Left renal pelvis (tissue), 4 donors: ENCODE data around the gene TMEM169. TPM values are rescaled to one million over a fixed set of nuclear protein-coding genes. Genes with fewer than 3 reads are reported as not detected.
"Not testable (repeated sequence)": the region's sequence is repeated elsewhere in the genome, so short reads cannot be mapped to it uniquely, and the experiment has no call there.

ENCODE experiments used
- DNase-seq, 4 donors: peaks; one replicate each; pipeline ENCODE4 v3.0.0-alpha.2; 2013; ENCODE audit warnings: low read depth in 4 of 4, low spot score in 3 of 4
- polyA plus RNA-seq, 4 donors: library from polyadenylated mRNA; unstranded; fragments of 120-200 nt; gene quantifications; one replicate each; pipeline ENCODE4 v1.2.1, GENCODE V29; 2013; ENCODE audit not compliant: insufficient read length in 4 of 4

TMEM169 gene
- polyA plus RNA-seq, 4 donors, result 3.4 to 16.2 (median 14.7) TPM

DNA sequence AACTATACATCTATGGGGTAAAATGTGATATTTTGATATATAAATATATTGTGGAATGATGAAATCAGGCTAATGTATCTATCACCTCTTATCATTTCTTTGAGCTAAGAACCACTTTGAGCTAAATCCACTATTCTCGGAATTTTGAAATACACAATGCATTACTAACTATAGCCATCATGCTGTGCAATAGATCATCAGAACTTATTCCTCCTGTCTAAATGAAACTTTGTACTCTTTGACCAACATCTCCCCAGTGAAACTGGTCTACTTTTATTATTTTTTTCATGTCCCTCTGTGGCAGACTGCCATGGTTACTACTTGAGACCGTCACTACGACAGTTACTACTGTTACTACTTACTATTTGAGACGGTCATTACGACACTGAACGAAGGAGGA, 11.5 kb upstream of the TMEM169 start:
- no peak for DNase-seq

DNA sequence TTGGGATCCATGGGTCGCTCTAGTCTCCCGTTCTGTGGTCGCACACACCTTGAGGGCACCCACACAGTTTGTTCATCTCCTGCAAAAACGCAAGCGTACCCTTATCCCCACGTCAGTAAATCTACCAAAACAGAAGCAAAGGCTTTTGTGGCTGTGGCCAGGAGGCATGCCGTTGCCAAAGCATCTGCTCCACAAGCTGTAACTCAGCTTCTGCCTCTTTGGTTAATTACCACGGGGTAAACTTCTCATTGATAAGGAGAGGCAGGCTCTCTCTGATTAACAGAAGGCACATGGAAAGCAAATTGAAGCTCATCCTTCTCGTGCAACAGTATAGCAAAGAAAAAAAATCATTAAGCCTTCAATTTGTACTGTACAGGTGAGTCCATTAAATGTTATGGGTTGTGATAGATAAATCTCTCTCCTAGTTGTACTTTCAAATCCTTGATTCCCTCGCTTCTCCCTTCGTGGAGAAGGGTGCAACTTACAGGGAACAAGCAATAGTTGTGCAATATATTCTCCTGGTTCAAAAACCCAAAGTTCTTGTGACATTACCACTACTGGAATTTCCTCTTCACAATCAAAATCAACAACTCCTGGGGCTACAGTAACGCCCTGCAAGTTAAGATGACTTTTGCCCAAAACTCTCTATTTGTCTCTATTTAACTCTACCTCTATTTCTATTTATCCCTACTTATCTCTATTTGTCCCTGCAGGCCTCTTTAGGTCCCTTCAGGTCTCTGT, 10.4 kb upstream of the TMEM169 start:
- no peak for DNase-seq

- DNase-seq, result no peak
Observed at GRCh38 chr2:216072473-216072872, 9.2 kb upstream of the TMEM169 start.

- DNase-seq, result no peak
Observed at GRCh38 chr2:216073773-216074172, 7.9 kb upstream of the TMEM169 start.

DNA sequence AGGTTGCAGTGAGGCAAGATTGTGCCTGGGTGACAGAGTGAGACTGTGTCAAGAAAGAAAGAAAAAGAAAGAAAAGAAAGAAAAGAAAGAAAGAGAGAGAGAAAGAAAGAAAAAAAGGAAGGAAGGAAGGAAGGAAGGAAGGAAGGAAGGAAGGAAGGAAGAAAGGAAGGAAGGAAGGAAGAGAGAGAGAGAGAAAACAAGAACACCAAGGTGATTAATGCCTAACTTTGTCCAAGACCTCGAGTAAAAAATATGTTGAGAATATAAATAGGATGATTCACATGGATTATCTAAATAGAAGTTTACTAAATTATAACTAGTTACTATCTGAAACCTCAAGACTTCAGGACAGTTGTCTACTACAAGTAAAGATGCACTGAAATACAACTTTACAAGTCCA, 7.3 kb upstream of the TMEM169 start:
- DNase-seq, result no peak

DNA sequence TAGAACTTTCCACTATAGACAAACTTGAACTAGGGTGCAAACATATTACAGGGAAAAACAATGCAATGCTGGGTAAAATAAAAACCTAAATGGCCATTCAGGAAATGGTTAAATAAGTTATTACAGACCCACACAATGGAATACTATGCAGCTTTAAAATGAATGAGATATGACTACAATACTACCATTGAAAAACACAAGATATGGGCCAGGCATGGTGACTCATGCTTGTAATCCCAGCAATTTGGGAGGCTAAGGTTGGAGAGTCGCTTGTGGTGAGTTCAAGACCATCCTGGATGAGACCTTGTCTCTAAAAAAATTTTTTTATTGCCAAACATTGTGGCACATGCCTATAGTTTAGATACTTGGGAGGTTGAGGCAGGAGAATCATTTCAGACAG, 6.9 kb upstream of the TMEM169 start:
- no peak for DNase-seq

GRCh38 chr2:216075510-216076485, 5.9 kb upstream of the TMEM169 start:
- DNase-seq, result no peak

GRCh38 chr2:216078776-216079175, 2.9 kb upstream of the TMEM169 start:
- no peak for DNase-seq

GRCh38 chr2:216080048-216080447, 1.7 kb upstream of the TMEM169 start:
- not testable (repeated sequence) for DNase-seq

DNA sequence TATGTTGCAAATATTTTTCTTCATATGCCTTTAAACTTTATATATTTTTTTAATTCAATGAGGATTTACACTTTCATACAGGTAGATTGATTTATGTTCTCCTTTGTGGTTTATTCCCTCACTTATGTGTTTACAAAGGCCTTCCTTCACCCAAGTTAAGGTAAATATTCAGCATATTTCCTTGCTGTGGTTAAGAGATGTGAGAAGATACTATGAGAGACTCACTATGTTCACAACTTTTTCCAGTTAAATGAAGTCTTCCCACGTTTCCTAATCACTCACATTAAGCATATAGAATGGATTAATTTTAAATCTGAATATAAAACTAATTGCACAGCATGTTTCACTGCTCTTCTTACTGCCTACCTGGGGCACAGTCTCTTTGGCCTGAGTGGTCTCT, 707 bp upstream of the TMEM169 start:
- DNase-seq, result no peak

GRCh38 chr2:216082117-216082711, 495 bp downstream of the TMEM169 start:
- DNase-seq, result no peak

GRCh38 chr2:216082805-216083204, 1.1 kb downstream of the TMEM169 start:
- DNase-seq, result no peak

DNA sequence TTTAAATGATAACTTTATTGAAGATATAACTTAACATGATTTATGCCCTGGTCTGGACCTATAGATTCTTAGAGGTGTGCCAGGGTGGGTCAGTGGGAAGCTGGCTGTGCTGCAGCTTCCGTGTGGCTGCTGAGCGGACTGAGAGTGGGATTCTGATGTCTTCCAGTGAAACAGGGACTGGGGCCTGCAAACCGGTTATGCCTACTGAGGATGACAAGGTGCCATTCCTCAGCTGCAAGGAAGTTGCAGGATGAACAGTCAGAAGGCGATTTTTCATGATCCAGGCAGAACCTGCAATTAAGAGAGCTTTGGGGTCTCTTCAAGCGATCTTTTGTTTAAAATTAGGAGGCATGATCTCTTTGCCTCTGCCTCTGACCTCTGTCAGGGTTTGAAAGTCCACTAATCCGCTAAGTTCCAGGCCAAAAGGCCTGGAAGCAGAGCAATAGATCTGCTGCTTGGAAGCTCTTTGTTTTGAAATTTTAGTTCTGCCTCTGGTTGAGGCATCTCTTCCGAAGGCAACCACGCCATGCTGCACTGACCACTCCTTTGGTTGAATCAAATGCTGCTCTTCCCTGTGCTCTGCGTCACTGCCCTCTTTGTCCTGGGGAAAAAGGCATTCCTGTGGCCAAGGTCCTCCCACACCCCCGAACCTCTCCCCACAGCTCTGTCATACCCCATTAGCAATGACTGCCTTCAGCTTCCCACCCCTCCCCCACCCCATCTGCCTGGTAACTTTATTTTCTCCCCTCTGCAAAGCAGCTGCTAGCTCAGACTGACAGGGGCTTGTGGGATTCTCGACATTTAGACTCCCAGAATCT, 2.0 kb downstream of the TMEM169 start:
- DNase-seq, result peak in 3 of 4 donors; percentile 60 to 67 (median 63)

DNA sequence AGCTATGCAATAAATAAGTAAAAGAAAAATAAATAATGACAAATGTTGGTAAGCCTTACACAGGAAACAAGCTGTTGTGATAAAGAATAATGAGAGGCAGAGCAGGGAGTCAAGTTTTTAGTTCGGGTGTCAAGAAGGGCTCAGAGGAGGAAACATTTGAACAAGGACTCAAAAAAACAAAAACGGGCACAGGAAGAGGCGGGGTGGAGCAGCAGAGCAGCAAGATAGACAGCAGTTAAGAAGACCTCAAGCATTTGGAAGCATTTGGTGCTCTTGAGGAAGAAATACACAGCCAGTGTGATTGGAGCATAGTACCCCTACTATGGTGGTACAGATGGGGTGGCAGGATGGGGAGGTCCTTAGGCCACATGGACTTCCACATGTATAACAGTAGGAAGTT, 2.8 kb downstream of the TMEM169 start:
- no peak for DNase-seq

DNA sequence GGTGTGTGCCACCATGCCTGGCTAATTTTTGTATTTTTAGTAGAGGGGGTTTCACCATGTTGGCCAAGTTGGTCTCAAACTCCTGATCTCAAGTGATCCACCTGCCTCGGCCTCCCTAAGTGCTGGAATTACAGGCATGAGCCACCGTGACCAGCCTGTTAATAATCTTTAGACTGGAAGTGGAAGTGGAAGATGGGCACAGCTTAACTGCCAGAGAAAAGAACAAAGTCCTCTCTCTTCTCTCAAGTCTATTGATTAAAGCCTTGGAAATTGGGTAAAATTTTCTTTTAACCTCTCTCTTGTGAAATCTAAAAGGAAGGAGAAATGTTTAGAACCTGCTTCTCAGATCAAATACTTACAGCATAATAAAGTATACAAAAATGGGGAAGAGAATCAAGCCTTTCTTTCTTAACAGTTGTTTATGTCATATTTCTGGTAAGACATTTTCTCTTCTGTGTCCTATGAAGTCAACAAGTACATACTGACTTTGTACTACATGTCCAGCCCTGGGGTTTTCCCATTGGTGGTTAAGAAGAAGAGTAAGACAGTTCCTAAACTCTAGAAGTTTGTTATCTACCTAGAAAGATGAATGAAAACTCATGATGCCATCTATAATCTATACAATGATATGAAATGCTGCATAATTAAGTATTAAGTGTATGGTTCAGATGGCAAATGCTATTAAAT, 4.6 kb downstream of the TMEM169 start:
- DNase-seq, result no peak

GRCh38 chr2:216090369-216090786, 8.7 kb downstream of the TMEM169 start:
- DNase-seq, result no peak

- no peak for DNase-seq
Observed at GRCh38 chr2:216092646-216093045, 10.9 kb downstream of the TMEM169 start.

- no peak for DNase-seq
Observed at GRCh38 chr2:216094701-216095100, 13.0 kb downstream of the TMEM169 start.

DNA sequence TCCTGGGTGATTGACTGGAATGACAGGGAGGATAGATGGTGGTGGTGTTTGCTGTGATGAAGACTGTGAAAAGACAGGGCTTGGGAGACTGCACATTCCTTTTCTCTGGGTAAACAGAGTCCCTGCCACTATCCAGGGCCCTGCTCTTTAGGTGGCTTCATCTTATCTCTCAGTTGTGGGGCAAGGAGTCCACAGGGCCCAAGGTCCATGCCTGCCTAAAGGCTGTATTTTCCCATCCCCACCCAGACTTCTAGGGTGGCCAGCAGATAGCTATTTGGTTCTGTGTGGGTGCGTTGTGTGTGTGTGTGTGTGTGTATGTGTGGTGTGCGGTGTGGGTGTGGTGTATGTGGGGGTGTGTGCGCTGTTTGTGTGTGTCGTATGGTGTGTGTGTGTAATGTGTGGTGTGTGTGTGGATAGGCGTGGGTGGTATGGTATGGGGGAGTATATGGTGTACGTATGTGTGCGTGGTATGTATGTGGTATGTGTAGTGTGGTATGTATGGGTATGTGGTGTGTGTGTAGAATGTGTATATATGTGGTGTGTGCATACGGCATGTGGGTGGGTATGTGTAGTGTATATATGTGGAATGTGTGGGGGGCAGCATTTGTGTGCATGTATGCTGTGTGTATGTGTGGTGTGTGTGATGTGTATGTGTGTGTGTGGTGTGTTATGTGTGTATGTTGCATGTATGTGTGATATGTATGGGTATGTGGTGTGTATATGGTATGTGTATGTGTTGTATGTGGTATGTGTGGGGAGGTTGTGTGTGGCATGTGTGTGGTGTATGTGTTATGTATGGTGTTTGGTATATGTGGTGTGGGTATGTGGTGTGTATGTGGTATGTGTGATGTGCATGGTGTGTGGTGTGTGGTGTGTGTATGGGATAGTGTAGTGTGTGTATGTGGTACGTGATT, 17.0 kb downstream of the TMEM169 start:
- no peak for DNase-seq
